ENCODE results near the gene PSMB7.

Gene PSMB7

DNA sequence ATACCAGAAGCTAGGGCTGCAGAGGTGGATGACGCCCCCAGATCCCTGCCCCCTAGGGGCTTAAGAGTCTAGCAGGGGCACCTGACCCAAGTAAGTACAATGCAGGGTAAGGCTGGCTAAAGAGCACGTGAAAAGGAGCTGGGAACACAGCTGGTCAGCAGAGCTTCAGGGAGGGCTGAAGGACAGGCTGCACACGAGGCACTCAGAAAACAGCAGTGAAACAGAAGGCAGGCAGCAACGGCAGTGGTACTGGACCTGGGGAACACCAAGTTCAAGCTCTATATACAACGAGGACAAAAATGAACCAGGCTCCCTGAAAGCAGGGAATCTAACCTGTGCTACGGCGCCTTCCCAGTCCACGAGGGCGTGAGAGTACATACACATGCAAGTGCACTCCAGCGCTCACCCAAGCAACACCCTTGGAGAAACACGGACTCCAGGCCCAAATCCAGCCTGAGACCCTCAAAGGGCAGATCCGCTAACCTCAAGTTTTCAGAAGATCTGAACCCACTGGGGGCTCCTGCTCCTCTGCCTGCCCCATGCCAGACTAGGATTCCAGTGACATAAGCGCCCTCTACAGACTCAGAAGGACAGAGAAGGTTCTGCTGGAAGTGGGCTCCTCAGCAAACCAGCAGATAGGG is 57.4 kb downstream of the PSMB7 start:
- CTCF ChIA-PET = no interaction called here
- POLR2A ChIA-PET = no interaction called here
- DNase-seq (ENCODE audit: extremely low spot score) = no peak
- TF ChIP-seq, protein P1, sequence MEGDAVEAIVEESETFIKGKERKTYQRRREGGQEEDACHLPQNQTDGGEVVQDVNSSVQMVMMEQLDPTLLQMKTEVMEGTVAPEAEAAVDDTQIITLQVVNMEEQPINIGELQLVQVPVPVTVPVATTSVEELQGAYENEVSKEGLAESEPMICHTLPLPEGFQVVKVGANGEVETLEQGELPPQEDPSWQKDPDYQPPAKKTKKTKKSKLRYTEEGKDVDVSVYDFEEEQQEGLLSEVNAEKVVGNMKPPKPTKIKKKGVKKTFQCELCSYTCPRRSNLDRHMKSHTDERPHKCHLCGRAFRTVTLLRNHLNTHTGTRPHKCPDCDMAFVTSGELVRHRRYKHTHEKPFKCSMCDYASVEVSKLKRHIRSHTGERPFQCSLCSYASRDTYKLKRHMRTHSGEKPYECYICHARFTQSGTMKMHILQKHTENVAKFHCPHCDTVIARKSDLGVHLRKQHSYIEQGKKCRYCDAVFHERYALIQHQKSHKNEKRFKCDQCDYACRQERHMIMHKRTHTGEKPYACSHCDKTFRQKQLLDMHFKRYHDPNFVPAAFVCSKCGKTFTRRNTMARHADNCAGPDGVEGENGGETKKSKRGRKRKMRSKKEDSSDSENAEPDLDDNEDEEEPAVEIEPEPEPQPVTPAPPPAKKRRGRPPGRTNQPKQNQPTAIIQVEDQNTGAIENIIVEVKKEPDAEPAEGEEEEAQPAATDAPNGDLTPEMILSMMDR (IDR thresholded peaks at IDR 0.05; ENCODE audit: control extremely low read depth, extremely low read depth, low read depth, missing control alignments) = no peak

DNA sequence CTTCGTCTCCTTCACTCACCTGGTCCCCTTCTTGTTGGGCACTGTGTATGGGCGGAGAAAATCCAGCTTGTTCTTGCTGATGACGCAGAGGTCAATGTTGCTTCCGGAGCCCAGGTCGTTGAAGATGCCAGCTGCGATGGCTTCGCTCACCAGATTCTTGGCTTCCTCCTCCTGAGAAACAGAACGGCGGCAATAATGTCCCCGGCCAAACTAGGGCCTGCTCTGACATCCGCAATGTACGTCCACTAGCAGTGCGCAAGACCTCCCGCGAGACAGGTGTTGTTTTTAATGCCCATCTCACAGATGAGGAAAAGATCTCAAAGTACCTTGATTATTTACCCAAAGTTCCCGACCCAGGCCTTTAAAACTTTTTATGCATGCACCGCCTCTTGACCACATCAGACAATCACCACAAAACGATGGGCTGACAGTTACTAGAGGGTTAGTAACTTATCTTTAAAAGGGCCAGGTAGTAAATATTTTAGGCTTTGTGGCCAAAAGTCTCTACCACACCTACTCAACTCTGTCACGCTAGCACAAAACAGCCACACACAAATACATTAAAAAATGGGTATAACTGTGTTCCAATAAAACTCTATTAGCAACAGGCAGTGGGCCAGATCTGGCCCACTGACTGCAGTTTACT is 58.4 kb downstream of the PSMB7 start:
- POLR2A ChIA-PET = no interaction called here
- no peak for DNase-seq (ENCODE audit: extremely low spot score)
- TF ChIP-seq, protein P1 (IDR thresholded peaks at IDR 0.05; ENCODE audit: control extremely low read depth, extremely low read depth, low read depth, missing control alignments) = no peak
- CTCF ChIA-PET = interaction anchor here (1.5 kb wide), 2 partner anchors 64 to 230 kb away, joined by 3 read pairs; no protein-coding TSS in a partner anchor

DNA sequence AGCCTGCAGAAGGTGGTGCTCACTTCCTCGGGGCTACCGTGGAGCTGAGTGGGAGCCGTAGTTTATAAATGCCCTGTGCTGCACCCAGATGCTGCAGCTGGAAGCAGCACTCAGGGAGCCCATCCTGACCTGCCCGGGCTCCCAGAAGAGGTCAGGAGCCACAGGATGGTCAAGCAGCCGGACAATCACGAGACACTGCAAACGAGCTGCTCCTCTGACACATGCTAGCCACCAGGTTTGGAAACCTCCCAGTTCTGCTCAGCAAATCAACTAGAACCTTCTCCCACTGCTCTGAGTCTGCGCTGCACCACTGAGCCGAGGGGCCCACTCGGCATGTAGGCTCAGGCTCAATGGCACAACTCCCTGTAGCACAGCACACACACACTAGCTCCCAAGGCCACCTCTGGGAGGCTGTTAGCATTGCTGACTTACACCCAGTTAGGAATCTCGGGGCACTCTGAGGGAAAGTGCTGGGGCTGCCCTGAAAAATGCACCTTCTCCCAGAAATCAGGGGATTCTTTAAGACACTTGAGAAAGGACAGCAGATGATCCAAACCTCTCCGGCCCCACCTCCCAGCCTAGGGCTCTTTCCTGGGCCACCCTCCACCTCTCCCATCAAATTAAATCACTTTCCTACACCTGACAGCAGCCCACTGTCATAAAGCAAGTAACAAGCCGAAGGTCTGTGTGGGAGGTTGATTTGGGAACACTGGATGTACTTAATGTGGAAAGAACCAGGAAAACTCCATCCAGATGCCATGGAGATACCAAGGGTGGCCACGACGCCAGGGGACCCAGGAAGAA is 59.1 kb downstream of the PSMB7 start:
- DNase-seq (ENCODE audit: extremely low spot score) = peak; percentile 6

DNA sequence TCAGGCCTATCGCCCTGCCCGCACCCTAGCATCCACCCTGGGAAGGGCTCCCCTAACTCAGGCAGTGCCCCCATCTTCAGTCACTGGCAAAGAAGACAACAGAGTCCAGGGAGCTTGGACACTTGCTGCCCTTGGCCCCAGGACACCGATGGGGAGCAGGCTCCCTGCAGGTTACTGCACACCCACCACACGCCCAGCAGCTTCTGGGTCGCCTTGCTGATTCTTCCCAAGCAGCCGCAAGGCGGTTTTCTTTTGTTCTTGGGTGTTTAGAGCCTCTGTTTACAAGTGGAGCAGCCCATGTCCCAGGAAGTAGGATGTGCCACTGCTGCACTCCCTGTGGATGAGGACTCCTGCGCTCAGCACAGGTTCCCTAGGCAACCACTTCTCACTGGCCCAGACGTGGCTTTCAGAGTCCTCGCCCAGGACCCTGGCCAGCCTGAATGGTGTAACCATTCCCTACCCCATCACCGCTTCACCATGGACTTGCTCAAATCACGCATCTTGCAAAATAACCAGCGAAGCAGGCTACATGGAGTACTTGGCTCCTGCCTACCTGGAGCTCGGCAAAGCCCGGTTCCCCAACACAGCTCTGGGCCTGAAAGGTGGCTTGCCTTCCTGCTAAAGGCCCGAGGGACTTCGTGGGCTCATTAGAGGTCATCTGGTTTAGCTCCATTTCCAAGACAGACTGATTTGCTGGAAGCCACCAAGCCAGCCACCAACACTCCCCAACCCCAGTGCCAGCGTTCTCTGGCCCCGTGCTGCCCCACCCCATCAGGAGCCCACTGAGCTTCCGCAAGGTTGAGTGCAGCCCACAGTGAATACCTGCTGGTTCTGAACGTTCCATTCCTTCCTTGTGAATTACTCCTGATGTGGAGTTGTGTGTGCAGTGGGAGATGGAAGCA is 60.0 kb downstream of the PSMB7 start:
- DNase-seq (ENCODE audit: extremely low spot score) = peak; percentile 8
- TF ChIP-seq, protein P1 (IDR thresholded peaks at IDR 0.05; ENCODE audit: control extremely low read depth, extremely low read depth, low read depth, missing control alignments) = no peak
- POLR2A ChIA-PET = no interaction called here
- CTCF ChIA-PET = interaction anchor here (1.2 to 1.5 kb wide), 3 partner anchors 8 to 228 kb away, joined by 3 read pairs; no protein-coding TSS in a partner anchor

More for the DNA sequence above, 59.1 kb downstream of the PSMB7 start:
- CTCF ChIA-PET = interaction anchor here (1.2 to 1.5 kb wide), 3 partner anchors 9 to 229 kb away, joined by 3 read pairs; no protein-coding TSS in a partner anchor
- TF ChIP-seq, protein P1 (IDR thresholded peaks at IDR 0.05; ENCODE audit: control extremely low read depth, extremely low read depth, low read depth, missing control alignments) = no peak
- POLR2A ChIA-PET = no interaction called here

DNA sequence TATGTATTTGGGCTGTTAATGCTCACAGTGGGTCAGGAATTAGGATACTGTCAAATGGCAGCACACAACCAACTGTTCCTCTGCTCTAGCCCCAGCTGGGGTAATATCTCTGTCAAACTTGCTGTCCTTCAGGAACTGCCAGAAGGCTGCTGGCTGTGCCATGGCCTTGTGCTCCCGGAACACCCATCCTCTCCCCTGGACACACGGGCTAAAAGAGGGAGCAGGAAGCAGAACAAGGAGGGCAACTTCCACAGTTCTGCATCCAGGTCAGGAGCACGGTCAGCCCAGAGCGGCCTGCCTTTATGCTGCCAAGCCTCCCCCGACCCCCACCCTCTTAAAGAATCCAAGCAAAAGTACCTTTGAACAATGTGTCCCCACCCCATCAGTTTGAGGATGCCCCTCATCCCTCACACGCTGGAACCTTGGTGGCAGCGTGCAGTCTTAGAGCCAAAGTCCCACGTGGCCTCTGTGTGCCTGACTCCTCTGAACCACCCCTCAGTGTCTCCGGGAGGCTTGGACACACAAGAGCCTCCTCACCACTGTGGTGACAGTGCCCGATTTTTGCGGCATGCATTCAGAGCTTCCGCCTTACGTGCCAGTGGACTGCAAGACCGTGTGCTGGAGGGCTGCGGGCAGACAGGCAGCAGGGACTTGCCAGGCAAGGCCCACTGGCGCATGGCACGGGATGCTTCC is 60.8 kb downstream of the PSMB7 start:
- CTCF ChIA-PET = no interaction called here
- POLR2A ChIA-PET = no interaction called here
- peak; percentile 11 for DNase-seq (ENCODE audit: extremely low spot score)
- TF ChIP-seq, protein P1 (IDR thresholded peaks at IDR 0.05; ENCODE audit: control extremely low read depth, extremely low read depth, low read depth, missing control alignments) = no peak

Measured in GM10248 (cell line).